ENCODE data around the gene MGAT5B.

MGAT5B gene

GRCh38 chr17:76983075-76983775 is 115.0 kb downstream of the MGAT5B start:
- DNase-seq, result no peak

- DNase-seq, result no peak
Observed at GRCh38 chr17:76986365-76986764, 118.2 kb downstream of the MGAT5B start.

GRCh38 chr17:76987486-76988093 is 119.4 kb downstream of the MGAT5B start:
- no peak for DNase-seq

- no peak for DNase-seq
Observed at GRCh38 chr17:76988796-76989195, 120.6 kb downstream of the MGAT5B start.

GRCh38 chr17:76989519-76989918 is 121.3 kb downstream of the MGAT5B start:
- no peak for DNase-seq

- DNase-seq, result no peak
Observed at GRCh38 chr17:76992891-76993290, 124.7 kb downstream of the MGAT5B start.

- DNase-seq, result no peak
Observed at GRCh38 chr17:76993651-76994050, 125.4 kb downstream of the MGAT5B start.

GRCh38 chr17:76994237-76994637 is 126.0 kb downstream of the MGAT5B start:
- DNase-seq, result no peak

GRCh38 chr17:76995387-76996105 is 127.3 kb downstream of the MGAT5B start:
- no peak for DNase-seq

GRCh38 chr17:76996741-76997694 is 128.8 kb downstream of the MGAT5B start:
- DNase-seq, result no peak

- DNase-seq, result no peak
Observed at GRCh38 chr17:76997981-76998531, 129.9 kb downstream of the MGAT5B start.

GRCh38 chr17:76998839-76999238 is 130.6 kb downstream of the MGAT5B start:
- DNase-seq, result no peak

Measured in NCI-H2029 (cell line).